Fibroblast of lung (primary cell): Measurements from ENCODE around the gene ATP13A4. TPM values are rescaled to one million over a fixed set of nuclear protein-coding genes. Genes with fewer than 3 reads are reported as not detected.

Source experiments
- DNase-seq, 2 donors: peaks; one replicate each; pipeline versions ENCODE4 v3.0.0 to v3.0.0-alpha.2; 2010; ENCODE audit warnings: low read depth in 2 of 2
- H2AFZ ChIP-seq: 2 replicates; pipeline ENCODE4 v1.5.1; 2012; ENCODE audit warnings: low read length, control low read depth, inconsistent platforms
- H3K27ac ChIP-seq: 2 replicates; pipeline ENCODE4 v1.5.1; 2011; ENCODE audit warnings: low read length, control low read depth; ENCODE audit not compliant: insufficient read depth
- H3K27me3 ChIP-seq: 2 replicates; pipeline ENCODE4 v1.5.1; 2011; ENCODE audit warnings: mild to moderate bottlenecking, low read length; ENCODE audit not compliant: control insufficient read depth, insufficient read depth
- H3K36me3 ChIP-seq: 2 replicates; pipeline ENCODE4 v1.5.1; 2011; ENCODE audit warnings: low read length; ENCODE audit not compliant: control insufficient read depth, insufficient read depth
- H3K4me1 ChIP-seq: 2 replicates; pipeline ENCODE4 v1.5.1; 2011; ENCODE audit warnings: low read length; ENCODE audit not compliant: control insufficient read depth, insufficient read depth; ENCODE audit errors: extremely low read depth
- H3K4me2 ChIP-seq: 2 replicates; pipeline ENCODE4 v1.5.1; 2011; ENCODE audit warnings: low read length, control low read depth; ENCODE audit not compliant: insufficient read depth; ENCODE audit errors: extremely low read depth
- H3K4me3 ChIP-seq, 4 experiments: fragments of 200-600 bp in 1 of 4; sonication (generic) in 1 of 4; replicated peaks in 1 of 4; 2 replicates each; pipeline ENCODE4 v1.5.1; 2011 to 2016; ENCODE audit warnings: low read length in 4 of 4, low read depth in 3 of 4, mild to moderate bottlenecking in 3 of 4, control low read depth in 2 of 4, inconsistent platforms in 1 of 4, mixed read lengths in 1 of 4; ENCODE audit not compliant: insufficient read depth in 1 of 4; ENCODE audit errors: control extremely low read depth in 1 of 4
- H3K79me2 ChIP-seq: 2 replicates; pipeline ENCODE4 v1.5.1; 2012; ENCODE audit warnings: mild to moderate bottlenecking, low read length, inconsistent platforms; ENCODE audit not compliant: control insufficient read depth, insufficient read depth
- H3K9ac ChIP-seq: 2 replicates; pipeline ENCODE4 v1.5.1; 2011; ENCODE audit warnings: mild to moderate bottlenecking, low read length, control low read depth; ENCODE audit not compliant: insufficient read depth
- H3K9me3 ChIP-seq: 2 replicates; pipeline ENCODE4 v1.5.1; 2012; ENCODE audit warnings: low read depth, low read length; ENCODE audit not compliant: control insufficient read depth, insufficient read depth
- H4K20me1 ChIP-seq: 2 replicates; pipeline ENCODE4 v1.5.1; 2011; ENCODE audit warnings: low read length; ENCODE audit not compliant: control insufficient read depth, insufficient read depth; ENCODE audit errors: extremely low read depth
- EZH2 ChIP-seq: IDR thresholded peaks from 2 replicates; pipeline ENCODE4 v1.5.1; 2012; ENCODE audit warnings: low read length, control low read depth, mild to moderate bottlenecking; ENCODE audit errors: missing control alignments
- polyA plus RNA-seq, 2 donors: library from polyadenylated mRNA; depleted of rRNA in 1 of 2; stranded (reverse) in 1 of 2; unstranded in 1 of 2; fragments of >200 nt; gene quantifications; 2 replicates each; pipeline ENCODE4 v1.2.1, GENCODE V29; 2011 to 2012; ENCODE audit warnings: missing spikeins in 1 of 2
- total RNA-seq: library from RNA; depleted of rRNA; stranded (reverse); fragments of >200 nt; gene quantifications from 2 replicates; pipeline ENCODE4 v1.2.1, GENCODE V29; 2014
- TF ChIP-seq, protein P1 (sequence below), 2 donors: IDR thresholded peaks in 1 of 2; conservative IDR thresholded peaks in 1 of 2; 1 replicate in 1 of 2; 2 replicates in 1 of 2; pipeline ENCODE4 v1.5.1; 2011 to 2012; ENCODE audit warnings: low read length in 2 of 2, control low read depth in 1 of 2, inconsistent platforms in 1 of 2, low read depth in 1 of 2, mild to moderate bottlenecking in 1 of 2

ATP13A4 gene
- total and polyA plus RNA-seq, 2 donors (not counting 1 experiment from before 2014, with no cell fraction given): 0.01 to 0.33 TPM

DNA sequence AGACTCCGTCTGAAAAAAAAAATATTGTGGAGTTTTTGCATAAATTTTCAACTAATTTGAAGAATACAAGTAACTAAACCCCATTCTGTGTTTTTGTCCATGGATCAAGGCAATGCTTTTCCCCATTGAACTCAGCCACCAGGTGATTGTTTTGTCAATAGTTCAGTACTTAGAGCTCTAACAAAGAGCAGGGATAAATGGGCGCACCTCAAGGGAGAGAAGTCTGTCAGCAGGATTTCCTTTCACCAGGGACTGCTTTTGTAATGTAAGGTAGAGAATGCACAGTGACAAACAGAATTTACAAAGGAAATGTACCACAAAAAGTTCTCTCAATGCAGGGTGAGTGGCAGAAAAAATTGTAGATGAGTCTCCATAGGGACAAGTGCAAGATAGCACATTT, 165.4 kb downstream of the ATP13A4 start:
- Histone ChIP-seq H3K4me1 (no peaks in the 10 kb centered on the region), H3K4me2 (no peak overlapping the region), H2AFZ (no peak overlapping the region), H3K9ac (no peak overlapping the region), H3K27me3 (no peaks in the 10 kb centered on the region), H3K36me3 (no peaks in the 10 kb centered on the region), H3K79me2 (no peaks in the 10 kb centered on the region), H4K20me1 (no peaks in the 10 kb centered on the region), H3K4me3 (no peak overlapping the region), H3K9me3 (no peaks in the 10 kb centered on the region), H3K27ac (no peak overlapping the region)
- no peak for DNase-seq
- TF ChIP-seq, protein P1, sequence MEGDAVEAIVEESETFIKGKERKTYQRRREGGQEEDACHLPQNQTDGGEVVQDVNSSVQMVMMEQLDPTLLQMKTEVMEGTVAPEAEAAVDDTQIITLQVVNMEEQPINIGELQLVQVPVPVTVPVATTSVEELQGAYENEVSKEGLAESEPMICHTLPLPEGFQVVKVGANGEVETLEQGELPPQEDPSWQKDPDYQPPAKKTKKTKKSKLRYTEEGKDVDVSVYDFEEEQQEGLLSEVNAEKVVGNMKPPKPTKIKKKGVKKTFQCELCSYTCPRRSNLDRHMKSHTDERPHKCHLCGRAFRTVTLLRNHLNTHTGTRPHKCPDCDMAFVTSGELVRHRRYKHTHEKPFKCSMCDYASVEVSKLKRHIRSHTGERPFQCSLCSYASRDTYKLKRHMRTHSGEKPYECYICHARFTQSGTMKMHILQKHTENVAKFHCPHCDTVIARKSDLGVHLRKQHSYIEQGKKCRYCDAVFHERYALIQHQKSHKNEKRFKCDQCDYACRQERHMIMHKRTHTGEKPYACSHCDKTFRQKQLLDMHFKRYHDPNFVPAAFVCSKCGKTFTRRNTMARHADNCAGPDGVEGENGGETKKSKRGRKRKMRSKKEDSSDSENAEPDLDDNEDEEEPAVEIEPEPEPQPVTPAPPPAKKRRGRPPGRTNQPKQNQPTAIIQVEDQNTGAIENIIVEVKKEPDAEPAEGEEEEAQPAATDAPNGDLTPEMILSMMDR (conservative IDR thresholded peaks at IDR 0.05 in 1 of 2, IDR thresholded peaks at IDR 0.05 in 1 of 2; ENCODE audit: low read depth in 1 of 2, low read length in 2 of 2): no peak
- TF ChIP-seq EZH2: no peak

DNA sequence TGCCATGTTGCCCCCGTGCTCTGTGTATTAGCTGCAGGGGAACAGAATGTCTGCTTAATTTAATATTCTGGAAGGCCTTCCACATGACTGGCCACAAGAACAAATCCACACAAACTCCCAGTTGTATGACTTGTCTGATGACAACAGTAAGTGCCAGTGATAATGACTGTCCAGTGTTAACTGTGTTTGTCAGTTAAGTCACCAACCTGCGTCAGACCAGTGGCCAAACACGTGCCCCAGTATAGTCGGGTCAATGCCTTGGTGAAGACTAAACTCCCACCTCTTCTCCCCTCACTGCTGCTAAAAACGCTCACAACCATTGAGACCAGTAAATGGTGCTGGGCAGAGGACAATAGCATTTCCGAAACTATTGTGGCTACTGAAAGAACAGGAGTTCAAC, 166.3 kb downstream of the ATP13A4 start:
- Histone ChIP-seq H3K9ac (no peak overlapping the region), H3K27ac (no peak overlapping the region), H2AFZ (no peak overlapping the region), H3K27me3 (no peaks in the 10 kb centered on the region), H4K20me1 (no peaks in the 10 kb centered on the region), H3K79me2 (no peaks in the 10 kb centered on the region), H3K4me1 (no peaks in the 10 kb centered on the region), H3K4me3 (no peak overlapping the region), H3K36me3 (no peaks in the 10 kb centered on the region), H3K4me2 (no peak overlapping the region), H3K9me3 (no peaks in the 10 kb centered on the region)
- TF ChIP-seq, protein P1 (conservative IDR thresholded peaks at IDR 0.05 in 1 of 2, IDR thresholded peaks at IDR 0.05 in 1 of 2; ENCODE audit: low read depth in 1 of 2, low read length in 2 of 2): no peak
- no peak for TF ChIP-seq EZH2
- peak in 1 of 2 donors; percentile 3 for DNase-seq

DNA sequence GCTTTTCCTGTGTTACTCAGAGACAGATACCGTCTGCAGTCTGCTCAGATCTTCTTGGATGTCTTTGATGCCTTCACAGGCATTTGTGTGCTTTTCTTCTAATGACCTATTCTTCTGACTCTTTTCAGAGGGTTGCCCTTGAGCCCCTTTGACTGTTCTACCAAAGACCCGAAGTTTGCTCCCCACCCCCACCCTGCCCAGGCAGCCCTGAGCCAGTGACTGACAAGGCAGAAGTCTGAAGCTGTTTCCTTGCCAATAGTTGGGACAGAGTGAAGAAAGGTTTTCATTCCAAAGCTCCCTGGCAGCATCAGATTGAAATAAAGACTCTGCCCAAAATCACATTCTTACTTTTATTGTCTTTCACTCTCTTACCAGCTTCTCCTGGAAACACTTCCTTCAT, 167.1 kb downstream of the ATP13A4 start:
- H3K9me3 ChIP-seq: no peaks in the 10 kb centered on the region
- H3K36me3 ChIP-seq: no peaks in the 10 kb centered on the region
- no peaks in the 10 kb centered on the region for H4K20me1 ChIP-seq
- H3K27ac ChIP-seq: no peak overlapping the region
- DNase-seq: no peak
- no peak overlapping the region for H3K4me2 ChIP-seq
- H2AFZ ChIP-seq: no peak overlapping the region
- no peaks in the 10 kb centered on the region for H3K27me3 ChIP-seq
- H3K79me2 ChIP-seq: no peaks in the 10 kb centered on the region
- H3K4me1 ChIP-seq: no peaks in the 10 kb centered on the region
- no peak overlapping the region for H3K9ac ChIP-seq
- TF ChIP-seq, protein P1 (conservative IDR thresholded peaks at IDR 0.05 in 1 of 2, IDR thresholded peaks at IDR 0.05 in 1 of 2; ENCODE audit: low read depth in 1 of 2, low read length in 2 of 2): no peak
- TF ChIP-seq EZH2: no peak
- H3K4me3 ChIP-seq: no peak overlapping the region
